Osteoblast (primary cell): ENCODE data around the gene TIAL1. TPM values are rescaled to one million over a fixed set of nuclear protein-coding genes. Genes with fewer than 3 reads are reported as not detected.
"Not testable (repeated sequence)": the region's sequence is repeated elsewhere in the genome, so short reads cannot be mapped to it uniquely, and the experiment has no call there.

ENCODE experiments used
- DNase-seq: peaks from one replicate; pipeline ENCODE4 v3.0.0; 2011; ENCODE audit warnings: low spot score, mixed read lengths; ENCODE audit not compliant: insufficient read length; ENCODE audit errors: missing footprints
- H2AFZ ChIP-seq: 2 replicates; pipeline ENCODE4 v1.6.0; 2011; ENCODE audit warnings: mild to moderate bottlenecking, low read length
- H3K27ac ChIP-seq: 2 replicates; pipeline ENCODE4 v1.5.1; 2011; ENCODE audit warnings: mild to moderate bottlenecking, low read depth, low read length, moderate library complexity
- H3K27me3 ChIP-seq: 2 replicates; pipeline ENCODE4 v1.6.0; 2012; ENCODE audit warnings: mild to moderate bottlenecking, control low read depth, inconsistent platforms, low read length, moderate library complexity; ENCODE audit not compliant: insufficient read depth
- H3K36me3 ChIP-seq: 2 replicates; pipeline ENCODE4 v1.5.1; 2011; ENCODE audit warnings: mild to moderate bottlenecking, low read length, control low read depth, moderate library complexity; ENCODE audit not compliant: insufficient read depth
- H3K4me1 ChIP-seq: 2 replicates; pipeline ENCODE4 v1.5.1; 2011; ENCODE audit warnings: mild to moderate bottlenecking, low read length, control low read depth, moderate library complexity; ENCODE audit not compliant: insufficient read depth
- H3K4me2 ChIP-seq: 2 replicates; pipeline ENCODE4 v1.6.0; 2011; ENCODE audit warnings: mild to moderate bottlenecking, low read length; ENCODE audit not compliant: insufficient read depth
- H3K4me3 ChIP-seq: fragments of 200-600 bp; sonication (generic); 3 replicates; pipeline ENCODE4 v1.5.1; 2012; ENCODE audit warnings: mild to moderate bottlenecking, low read length, inconsistent platforms; ENCODE audit not compliant: insufficient read depth
- H3K79me2 ChIP-seq: 2 replicates; pipeline ENCODE4 v1.6.0; 2012; ENCODE audit warnings: mild to moderate bottlenecking, low read length, control low read depth, inconsistent platforms; ENCODE audit not compliant: insufficient read depth
- H3K9me3 ChIP-seq: 2 replicates; pipeline ENCODE4 v1.5.1; 2011; ENCODE audit warnings: low read depth, low read length, control low read depth
- H4K20me1 ChIP-seq: 2 replicates; pipeline ENCODE4 v1.6.0; 2012; ENCODE audit warnings: mild to moderate bottlenecking, low read length, control low read depth; ENCODE audit not compliant: insufficient read depth
- CTCF ChIP-seq: IDR thresholded peaks from 2 replicates; pipeline ENCODE4 v1.5.1; 2011; ENCODE audit warnings: mild to moderate bottlenecking, low read depth, low read length, moderate library complexity; ENCODE audit errors: extremely low read depth
- total RNA-seq: library from RNA; depleted of rRNA; stranded (reverse); fragments of >200 nt; gene quantifications from 2 replicates; pipeline ENCODE4 v1.2.3, GENCODE V29; 2012

Gene TIAL1
- total RNA-seq, 1 donor, result 53.6 TPM

DNA sequence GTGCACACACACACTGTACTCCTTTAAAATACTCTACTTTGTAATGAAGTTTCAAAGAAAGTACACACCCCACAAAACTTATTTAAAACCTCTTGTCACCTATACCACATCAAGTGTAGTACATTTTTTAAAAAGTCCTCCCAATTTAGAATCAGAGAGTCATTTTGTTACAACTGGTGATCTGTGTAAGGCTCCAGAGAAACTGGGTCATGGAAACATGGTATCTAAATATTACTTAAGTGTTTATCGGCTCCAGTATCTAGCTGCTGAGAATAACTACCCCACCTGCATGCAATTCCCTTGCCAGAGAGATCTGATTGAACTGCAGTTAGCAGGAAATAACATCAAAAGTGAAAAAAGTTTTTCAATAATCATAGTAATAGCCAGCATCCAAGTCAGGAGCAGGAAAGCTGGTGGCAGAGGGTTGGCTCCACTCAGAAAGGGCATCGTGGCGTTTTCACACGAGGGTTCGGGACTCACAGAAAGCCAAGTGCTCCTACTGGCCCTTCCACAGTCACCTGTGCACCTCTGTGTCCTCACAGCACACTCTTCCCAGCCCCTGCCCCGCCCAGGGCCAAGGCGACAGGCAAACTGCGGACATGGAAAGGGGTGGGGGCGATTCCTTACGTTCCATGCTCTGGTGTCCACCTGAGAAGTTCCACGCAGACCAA is 60.8 kb downstream of the TIAL1 start:
- Histone ChIP-seq H3K4me2 (no peak overlapping the region), H3K36me3 (no peaks in the 10 kb centered on the region)

DNA sequence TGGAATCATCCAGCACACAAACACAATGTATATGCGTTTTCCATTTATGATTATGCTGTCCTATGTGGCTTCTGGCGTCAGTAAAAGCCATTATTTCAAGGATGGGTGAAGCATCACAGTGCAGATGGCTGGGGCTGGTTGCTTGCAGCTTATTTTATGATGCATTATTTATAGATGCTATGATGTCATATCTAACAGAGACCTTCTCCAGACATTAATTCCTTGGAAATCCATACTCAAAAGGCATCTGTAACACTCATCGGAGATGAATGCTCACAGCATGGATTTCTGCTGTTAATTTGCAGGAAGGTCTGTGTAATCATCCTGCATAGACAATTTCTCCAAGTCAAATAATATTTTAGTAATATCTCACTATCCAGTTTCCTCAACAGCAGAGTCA is 61.5 kb downstream of the TIAL1 start:
- Histone ChIP-seq H3K4me3 (no peak overlapping the region), H3K27ac (no peak overlapping the region), H4K20me1 (peaks cover 23% of the 10 kb centered on the region), H3K4me2 (no peak overlapping the region), H3K27me3 (no peaks in the 10 kb centered on the region), H2AFZ (no peak overlapping the region), H3K36me3 (no peaks in the 10 kb centered on the region), H3K79me2 (peaks cover 67% of the 10 kb centered on the region), H3K4me1 (peaks cover 15% of the 10 kb centered on the region), H3K9me3 (no peaks in the 10 kb centered on the region)
- TF ChIP-seq CTCF, result no peak
- DNase-seq, result peak; percentile 68

More for the DNA sequence above, 60.8 kb downstream of the TIAL1 start:
- TF ChIP-seq CTCF, result no peak
- Histone ChIP-seq H2AFZ (no peak overlapping the region), H3K79me2 (peaks cover 67% of the 10 kb centered on the region), H3K27me3 (no peaks in the 10 kb centered on the region), H4K20me1 (peaks cover 30% of the 10 kb centered on the region), H3K9me3 (no peaks in the 10 kb centered on the region), H3K4me1 (peaks cover 16% of the 10 kb centered on the region), H3K27ac (no peak overlapping the region), H3K4me3 (no peak overlapping the region)
- DNase-seq, result no peak

GRCh38 chr10:119533473-119533872 is 63.3 kb downstream of the TIAL1 start:
- Histone ChIP-seq H3K4me3 (no peak overlapping the region), H3K79me2 (peaks cover 53% of the 10 kb centered on the region), H2AFZ (no peak overlapping the region), H3K4me1 (peaks cover 7% of the 10 kb centered on the region), H3K4me2 (no peak overlapping the region), H4K20me1 (peaks cover 16% of the 10 kb centered on the region), H3K9me3 (no peaks in the 10 kb centered on the region), H3K27ac (no peak overlapping the region), H3K36me3 (no peaks in the 10 kb centered on the region), H3K27me3 (no peaks in the 10 kb centered on the region)
- TF ChIP-seq CTCF, result no peak
- no peak for DNase-seq

DNA sequence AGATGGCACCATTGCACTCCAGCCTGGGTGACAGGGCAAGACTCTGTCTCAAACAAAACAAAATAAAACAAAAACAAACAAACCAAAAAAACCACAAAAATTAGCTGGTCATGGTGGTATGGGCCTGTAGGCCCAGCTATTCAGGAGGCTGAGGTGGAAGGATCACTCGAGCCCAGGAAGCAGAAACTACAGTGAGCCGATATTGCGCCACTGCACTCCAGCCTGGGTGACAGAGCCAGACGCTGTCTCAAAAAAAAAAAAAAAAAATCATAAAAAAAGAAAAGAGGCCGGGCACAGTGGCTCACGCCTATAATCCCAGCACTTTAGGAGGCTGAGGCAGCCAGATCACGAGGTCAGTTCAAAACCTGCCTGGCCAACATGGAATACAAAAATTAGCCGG is 64.0 kb downstream of the TIAL1 start:
- H3K9me3 ChIP-seq, H3K27ac ChIP-seq, H3K4me2 ChIP-seq, DNase-seq, H2AFZ ChIP-seq, H3K4me3 ChIP-seq, H3K4me1 ChIP-seq, H3K27me3 ChIP-seq, H3K36me3 ChIP-seq: not testable (repeated sequence)
- peaks cover 50% of the 10 kb centered on the region for H3K79me2 ChIP-seq
- peaks cover 12% of the 10 kb centered on the region for H4K20me1 ChIP-seq

- H3K27me3 ChIP-seq, DNase-seq, H3K9me3 ChIP-seq, H2AFZ ChIP-seq, H3K27ac ChIP-seq, H3K4me1 ChIP-seq, H3K36me3 ChIP-seq, H3K4me2 ChIP-seq, H3K4me3 ChIP-seq: not testable (repeated sequence)
- H4K20me1 ChIP-seq, result peaks cover 16% of the 10 kb centered on the region
- peaks cover 50% of the 10 kb centered on the region for H3K79me2 ChIP-seq
Observed at GRCh38 chr10:119532251-119532650, 64.5 kb downstream of the TIAL1 start.
